ENCODE measurements around the gene HJURP. TPM values are rescaled to one million over a fixed set of nuclear protein-coding genes. Genes with fewer than 3 reads are reported as not detected.

HJURP gene
- total RNA-seq, 1 donor from 2014 or later = 50.5 TPM

- Mint-ChIP-seq H3K27me3 (ENCODE audit: low read depth) (peaks cover 4% of the 10 kb centered on the region), H3K27ac (no peak overlapping the region), H3K9me3 (no peaks in the 10 kb centered on the region), H3K4me3 (ENCODE audit: low read depth) (no peak overlapping the region), H3K36me3 (ENCODE audit: low read depth) (no peaks in the 10 kb centered on the region), H3K4me1 (ENCODE audit: low read depth) (no peaks in the 10 kb centered on the region)
- intact Hi-C loops (cut with micrococcal nuclease) = no loop called here
- DNase-seq (ENCODE audit: low spot score) = no peak
Measured at GRCh38 chr2:233821709-233822100, 32.6 kb downstream of the HJURP start.

DNA sequence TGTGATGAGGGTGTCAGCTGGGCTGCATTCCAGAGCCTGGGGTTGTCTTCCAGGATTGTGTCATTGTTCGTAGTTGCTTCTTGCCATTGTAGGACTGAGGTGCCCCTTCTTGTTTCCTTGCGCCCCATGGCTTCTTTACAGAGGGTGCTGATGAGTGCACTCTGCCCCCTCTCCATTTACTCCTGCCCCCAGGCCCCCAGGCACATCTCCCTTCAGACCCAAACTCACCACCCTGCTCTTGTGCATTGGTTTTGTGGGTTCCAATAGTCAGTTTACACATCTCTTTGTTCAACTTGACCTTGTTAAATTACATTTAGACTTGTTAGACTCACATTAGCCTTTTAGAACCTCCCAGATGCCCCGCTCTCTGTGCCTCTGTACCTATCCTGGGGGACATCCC lies 33.1 kb downstream of the HJURP start:
- H3K9me3 Mint-ChIP-seq = no peaks in the 10 kb centered on the region
- H3K4me1 Mint-ChIP-seq (ENCODE audit: low read depth) = no peaks in the 10 kb centered on the region
- H3K27me3 Mint-ChIP-seq (ENCODE audit: low read depth) = peaks cover 4% of the 10 kb centered on the region
- H3K4me3 Mint-ChIP-seq (ENCODE audit: low read depth) = no peak overlapping the region
- no peaks in the 10 kb centered on the region for H3K36me3 Mint-ChIP-seq (ENCODE audit: low read depth)
- DNase-seq (ENCODE audit: low spot score) = no peak
- no peak overlapping the region for H3K27ac Mint-ChIP-seq
- intact Hi-C loops (cut with micrococcal nuclease) = no loop called here

GRCh38 chr2:233820774-233821105 lies 33.6 kb downstream of the HJURP start:
- H3K27me3 Mint-ChIP-seq (ENCODE audit: low read depth) = peaks cover 4% of the 10 kb centered on the region
- H3K9me3 Mint-ChIP-seq = no peaks in the 10 kb centered on the region
- no peaks in the 10 kb centered on the region for H3K36me3 Mint-ChIP-seq (ENCODE audit: low read depth)
- no peaks in the 10 kb centered on the region for H3K4me1 Mint-ChIP-seq (ENCODE audit: low read depth)
- no peak overlapping the region for H3K27ac Mint-ChIP-seq
- DNase-seq (ENCODE audit: low spot score) = no peak
- intact Hi-C loops (cut with micrococcal nuclease) = no loop called here
- H3K4me3 Mint-ChIP-seq (ENCODE audit: low read depth) = no peak overlapping the region

DNA sequence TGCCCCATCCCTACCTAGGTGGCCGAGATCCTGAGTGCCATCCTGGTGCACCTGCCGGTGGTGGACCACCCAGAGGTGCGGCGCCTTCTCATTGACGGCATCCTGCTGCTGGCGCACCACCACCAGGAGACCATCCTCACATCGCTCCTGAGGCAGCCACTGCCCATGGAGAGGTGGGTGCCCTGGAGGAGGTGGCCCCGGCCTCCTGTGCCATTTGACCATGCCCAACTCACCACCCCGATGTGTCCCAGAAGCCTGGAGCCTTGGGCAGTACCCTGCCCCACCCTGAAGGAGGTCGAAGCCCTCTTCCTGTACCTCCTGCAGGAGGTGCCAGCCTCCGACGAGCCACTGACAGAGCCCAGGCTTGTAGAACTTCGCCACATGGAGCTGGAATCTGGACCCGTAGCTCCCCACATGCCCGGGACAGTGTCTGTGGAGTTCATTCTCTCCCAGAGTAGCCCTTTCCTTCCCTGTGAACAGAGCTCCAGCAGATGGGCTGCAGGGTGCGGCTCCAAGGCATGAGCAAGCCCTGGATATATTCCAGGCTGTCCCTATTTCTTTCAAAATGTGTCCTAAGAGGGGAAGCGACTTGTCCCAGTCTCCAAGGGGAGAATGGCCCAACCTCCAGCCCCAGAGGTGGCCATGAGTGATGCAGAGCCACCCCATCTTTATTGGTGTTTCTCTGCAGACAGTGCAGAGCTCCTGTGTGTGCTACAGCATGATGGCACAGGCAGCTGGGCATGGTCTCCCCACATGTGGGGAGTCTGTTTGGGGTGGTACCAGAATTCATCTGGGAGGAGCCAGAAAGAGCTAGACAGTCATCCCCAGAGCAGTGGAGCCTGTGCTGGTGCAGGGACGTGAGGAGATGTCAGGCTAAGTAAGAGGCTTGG lies 34.2 kb downstream of the HJURP start:
- DNase-seq (ENCODE audit: low spot score) = no peak
- Mint-ChIP-seq H3K9me3 (no peaks in the 10 kb centered on the region), H3K36me3 (ENCODE audit: low read depth) (no peaks in the 10 kb centered on the region), H3K4me1 (ENCODE audit: low read depth) (no peaks in the 10 kb centered on the region), H3K27ac (no peak overlapping the region), H3K4me3 (ENCODE audit: low read depth) (no peak overlapping the region), H3K27me3 (ENCODE audit: low read depth) (peaks cover 4% of the 10 kb centered on the region)
- intact Hi-C loops (cut with micrococcal nuclease) = no loop called here

DNA sequence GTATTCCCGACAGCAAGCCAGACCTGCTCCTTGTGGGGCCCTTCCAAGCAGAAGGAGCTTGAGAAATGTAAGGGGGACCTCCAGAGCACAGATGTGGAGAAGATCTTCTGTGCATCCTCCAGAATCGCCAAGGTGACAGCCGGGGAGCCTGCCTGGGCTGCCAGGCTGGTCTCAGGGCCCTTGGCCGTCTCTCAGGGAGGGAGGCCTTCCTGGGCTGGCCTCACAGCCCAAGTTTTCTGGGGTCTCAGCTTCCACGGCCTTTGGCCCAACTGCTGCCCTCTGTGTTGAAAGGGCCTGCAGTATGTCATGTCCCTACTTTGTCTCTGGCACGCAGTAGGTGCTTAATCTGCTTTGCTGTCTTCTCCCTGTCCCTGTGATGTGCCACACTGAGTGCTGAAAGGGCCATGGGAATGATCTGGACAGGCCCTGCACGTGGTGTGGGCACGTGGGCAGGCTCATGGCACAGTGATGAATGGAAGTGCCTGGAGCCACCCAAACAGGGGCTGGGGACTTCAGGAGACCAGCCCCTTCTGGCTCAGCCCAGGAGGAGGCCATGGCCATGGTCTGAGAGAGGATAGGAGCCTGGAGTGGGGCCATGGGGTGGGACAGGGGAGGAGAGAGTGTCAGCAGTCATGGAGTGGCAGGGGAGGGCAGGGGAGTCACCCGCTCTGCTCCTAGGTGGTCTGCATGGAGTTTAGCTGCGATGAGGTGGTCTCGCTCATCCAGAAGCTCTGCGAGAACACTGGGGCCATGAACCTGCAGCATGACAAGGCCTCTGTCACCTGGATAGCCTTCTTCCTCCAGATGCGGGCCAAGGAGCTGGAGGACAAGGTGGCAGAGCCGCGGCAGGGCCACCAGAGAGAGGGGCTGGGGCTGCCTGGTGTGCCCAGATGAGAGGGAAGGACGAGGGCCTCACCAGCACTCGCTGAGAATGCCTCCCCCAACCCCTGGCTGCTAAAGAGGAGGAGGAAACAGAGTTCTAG lies 35.4 kb downstream of the HJURP start:
- Mint-ChIP-seq H3K36me3 (ENCODE audit: low read depth) (no peaks in the 10 kb centered on the region), H3K27ac (no peak overlapping the region), H3K4me1 (ENCODE audit: low read depth) (no peaks in the 10 kb centered on the region), H3K4me3 (ENCODE audit: low read depth) (no peak overlapping the region), H3K27me3 (ENCODE audit: low read depth) (peaks cover 8% of the 10 kb centered on the region), H3K9me3 (no peaks in the 10 kb centered on the region)
- DNase-seq (ENCODE audit: low spot score) = no peak
- intact Hi-C loops (cut with micrococcal nuclease) = no loop called here

GRCh38 chr2:233817995-233818638 lies 36.2 kb downstream of the HJURP start:
- Mint-ChIP-seq H3K4me3 (ENCODE audit: low read depth) (no peak overlapping the region), H3K27me3 (ENCODE audit: low read depth) (peaks cover 11% of the 10 kb centered on the region), H3K9me3 (no peaks in the 10 kb centered on the region), H3K27ac (no peak overlapping the region), H3K36me3 (ENCODE audit: low read depth) (no peaks in the 10 kb centered on the region), H3K4me1 (ENCODE audit: low read depth) (no peaks in the 10 kb centered on the region)
- DNase-seq (ENCODE audit: low spot score) = no peak
- intact Hi-C loops (cut with micrococcal nuclease) = no loop called here

GRCh38 chr2:233817361-233817911 lies 36.9 kb downstream of the HJURP start:
- peaks cover 11% of the 10 kb centered on the region for H3K27me3 Mint-ChIP-seq (ENCODE audit: low read depth)

GRCh38 chr2:233816771-233817170 lies 37.6 kb downstream of the HJURP start:
- intact Hi-C loops (cut with micrococcal nuclease) = no loop called here
- Mint-ChIP-seq H3K4me3 (ENCODE audit: low read depth) (no peak overlapping the region), H3K4me1 (ENCODE audit: low read depth) (no peaks in the 10 kb centered on the region), H3K9me3 (no peaks in the 10 kb centered on the region), H3K27me3 (ENCODE audit: low read depth) (peaks cover 14% of the 10 kb centered on the region), H3K27ac (no peak overlapping the region), H3K36me3 (ENCODE audit: low read depth) (no peaks in the 10 kb centered on the region)
- DNase-seq (ENCODE audit: low spot score) = no peak

More at GRCh38 chr2:233817361-233817911, 36.9 kb downstream of the HJURP start:
- no peak overlapping the region for H3K27ac Mint-ChIP-seq
- H3K9me3 Mint-ChIP-seq = no peaks in the 10 kb centered on the region
- H3K4me1 Mint-ChIP-seq (ENCODE audit: low read depth) = no peaks in the 10 kb centered on the region
- intact Hi-C loops (cut with micrococcal nuclease) = no loop called here
- H3K4me3 Mint-ChIP-seq (ENCODE audit: low read depth) = no peak overlapping the region
- H3K36me3 Mint-ChIP-seq (ENCODE audit: low read depth) = no peaks in the 10 kb centered on the region
- no peak for DNase-seq (ENCODE audit: low spot score)

DNA sequence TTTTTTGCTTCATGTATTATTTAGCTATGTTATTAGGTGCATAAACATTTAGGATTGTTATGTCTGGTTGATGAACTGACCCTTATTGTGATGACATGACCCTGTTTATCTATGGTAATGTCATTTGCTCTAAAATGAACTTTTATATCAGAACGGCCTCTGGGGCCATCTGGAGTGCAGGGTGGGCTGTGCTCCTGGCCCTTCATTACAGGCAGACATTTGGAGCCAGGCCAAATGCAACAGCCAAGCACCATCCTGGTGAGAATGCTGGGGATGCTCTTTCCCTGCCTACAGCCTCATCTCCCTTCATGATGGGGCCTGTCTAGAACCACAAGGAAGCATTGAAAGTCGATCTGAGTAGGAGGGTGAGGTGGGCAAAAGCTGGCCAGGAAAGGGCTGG lies 38.0 kb downstream of the HJURP start:
- no peak for DNase-seq (ENCODE audit: low spot score)
- no peaks in the 10 kb centered on the region for H3K36me3 Mint-ChIP-seq (ENCODE audit: low read depth)
- H3K9me3 Mint-ChIP-seq = no peaks in the 10 kb centered on the region
- no peak overlapping the region for H3K27ac Mint-ChIP-seq
- no peak overlapping the region for H3K4me3 Mint-ChIP-seq (ENCODE audit: low read depth)
- H3K4me1 Mint-ChIP-seq (ENCODE audit: low read depth) = no peaks in the 10 kb centered on the region
- peaks cover 14% of the 10 kb centered on the region for H3K27me3 Mint-ChIP-seq (ENCODE audit: low read depth)
- intact Hi-C loops (cut with micrococcal nuclease) = no loop called here

GRCh38 chr2:233815861-233816260 lies 38.5 kb downstream of the HJURP start:
- no peak overlapping the region for H3K27ac Mint-ChIP-seq
- H3K4me1 Mint-ChIP-seq (ENCODE audit: low read depth) = no peaks in the 10 kb centered on the region
- no peaks in the 10 kb centered on the region for H3K9me3 Mint-ChIP-seq
- DNase-seq (ENCODE audit: low spot score) = no peak
- H3K4me3 Mint-ChIP-seq (ENCODE audit: low read depth) = no peak overlapping the region
- intact Hi-C loops (cut with micrococcal nuclease) = no loop called here
- peaks cover 14% of the 10 kb centered on the region for H3K27me3 Mint-ChIP-seq (ENCODE audit: low read depth)
- no peaks in the 10 kb centered on the region for H3K36me3 Mint-ChIP-seq (ENCODE audit: low read depth)

- Mint-ChIP-seq H3K9me3 (no peaks in the 10 kb centered on the region), H3K4me1 (ENCODE audit: low read depth) (no peaks in the 10 kb centered on the region), H3K27me3 (ENCODE audit: low read depth) (peaks cover 16% of the 10 kb centered on the region), H3K4me3 (ENCODE audit: low read depth) (no peak overlapping the region), H3K27ac (no peak overlapping the region), H3K36me3 (ENCODE audit: low read depth) (no peaks in the 10 kb centered on the region)
- DNase-seq (ENCODE audit: low spot score) = no peak
- intact Hi-C loops (cut with micrococcal nuclease) = no loop called here
Measured at GRCh38 chr2:233814056-233814835, 40.1 kb downstream of the HJURP start.

All from activated T-helper 2 cell treated with anti-CD3 and anti-CD28 coated beads, Interferon-gamma antibody, Interleukin-2, Interleukin-4, amounts not matched to agents 10 μg/mL and 5 μg/mL and 100 μg/mL, durations not matched to agents 14 hours and 24 hours and 36 hours (primary cell).